MM.1S (cell line): ENCODE measurements around the gene PLEKHH2.

Experiments
- DNase-seq: peaks from one replicate; pipeline ENCODE4 v3.0.0-alpha.2; 2015
- H2AFZ ChIP-seq: fragments of 300-600 bp; sonication (generic); 2 replicates; pipeline ENCODE4 v1.6.0; 2016; ENCODE audit warnings: antibody characterized with exemption, low read length
- H3F3A ChIP-seq: fragments of 300-600 bp; sonication (generic); 2 replicates; pipeline ENCODE4 v1.6.1; 2016; ENCODE audit warnings: mild to moderate bottlenecking, antibody characterized with exemption, low read length, moderate library complexity, mixed read lengths; ENCODE audit not compliant: insufficient read depth
- H3K27ac ChIP-seq: fragments of 300-600 bp; sonication (generic); 2 replicates; pipeline ENCODE4 v1.5.1; 2016; ENCODE audit warnings: mild to moderate bottlenecking, low read length
- H3K27me3 ChIP-seq: fragments of 300-600 bp; sonication (generic); replicated peaks from 2 replicates; pipeline ENCODE4 v1.6.0; 2016; ENCODE audit warnings: low read length; ENCODE audit not compliant: insufficient read depth
- H3K36me3 ChIP-seq: fragments of 300-600 bp; sonication (generic); replicated peaks from 2 replicates; pipeline ENCODE4 v1.6.1; 2016; ENCODE audit warnings: mild to moderate bottlenecking, low read length, mixed read lengths; ENCODE audit not compliant: insufficient read depth
- H3K4me1 ChIP-seq: fragments of 300-600 bp; sonication (generic); 2 replicates; pipeline ENCODE4 v1.6.1; 2016; ENCODE audit warnings: low read length, mixed read lengths
- H3K4me2 ChIP-seq: fragments of 300-600 bp; sonication (generic); 2 replicates; pipeline ENCODE4 v1.6.0; 2016; ENCODE audit warnings: low read depth, low read length
- H3K4me3 ChIP-seq: fragments of 300-600 bp; sonication (generic); 2 replicates; pipeline ENCODE4 v1.5.1; 2016; ENCODE audit warnings: low read length, mixed read lengths
- H3K79me2 ChIP-seq: fragments of 300-600 bp; sonication (generic); 2 replicates; pipeline ENCODE4 v1.6.1; 2016; ENCODE audit warnings: mixed run types, low read length, mixed read lengths
- H3K9ac ChIP-seq: fragments of 300-600 bp; sonication (generic); 2 replicates; pipeline ENCODE4 v1.6.1; 2016; ENCODE audit warnings: low read length, mixed read lengths
- H3K9me2 ChIP-seq: fragments of 300-600 bp; sonication (generic); replicated peaks from 2 replicates; pipeline ENCODE4 v1.6.1; 2016; ENCODE audit warnings: mild to moderate bottlenecking, low read length, mixed read lengths; ENCODE audit not compliant: insufficient read depth
- H3K9me3 ChIP-seq: fragments of 300-600 bp; sonication (generic); replicated peaks from 2 replicates; pipeline ENCODE4 v1.6.1; 2016; ENCODE audit warnings: mild to moderate bottlenecking, low read length, mixed read lengths; ENCODE audit not compliant: insufficient read depth
- H4K20me1 ChIP-seq: fragments of 300-600 bp; sonication (generic); 2 replicates; pipeline ENCODE4 v1.6.1; 2016; ENCODE audit warnings: mild to moderate bottlenecking, low read length, moderate library complexity, mixed read lengths; ENCODE audit not compliant: insufficient read depth
- EZH2 ChIP-seq: fragments of 300-600 bp; sonication (generic); optimal IDR thresholded peaks from 2 replicates; pipeline ENCODE3; 2017; ENCODE audit warnings: low read depth, mild to moderate bottlenecking, antibody characterized with exemption, low read length, mixed read lengths
- EZH2phosphoT487 ChIP-seq: fragments of 300-600 bp; sonication (generic); IDR thresholded peaks from 2 replicates; pipeline ENCODE4 v1.6.1; 2018; ENCODE audit warnings: antibody characterized with exemption, low read length
- TF ChIP-seq, protein P1 (sequence below): fragments of 300-600 bp; sonication (generic); IDR thresholded peaks from 2 replicates; pipeline ENCODE4 v1.5.1; 2016; ENCODE audit warnings: antibody characterized with exemption, low read length, mixed read lengths

The PLEKHH2 gene

DNA sequence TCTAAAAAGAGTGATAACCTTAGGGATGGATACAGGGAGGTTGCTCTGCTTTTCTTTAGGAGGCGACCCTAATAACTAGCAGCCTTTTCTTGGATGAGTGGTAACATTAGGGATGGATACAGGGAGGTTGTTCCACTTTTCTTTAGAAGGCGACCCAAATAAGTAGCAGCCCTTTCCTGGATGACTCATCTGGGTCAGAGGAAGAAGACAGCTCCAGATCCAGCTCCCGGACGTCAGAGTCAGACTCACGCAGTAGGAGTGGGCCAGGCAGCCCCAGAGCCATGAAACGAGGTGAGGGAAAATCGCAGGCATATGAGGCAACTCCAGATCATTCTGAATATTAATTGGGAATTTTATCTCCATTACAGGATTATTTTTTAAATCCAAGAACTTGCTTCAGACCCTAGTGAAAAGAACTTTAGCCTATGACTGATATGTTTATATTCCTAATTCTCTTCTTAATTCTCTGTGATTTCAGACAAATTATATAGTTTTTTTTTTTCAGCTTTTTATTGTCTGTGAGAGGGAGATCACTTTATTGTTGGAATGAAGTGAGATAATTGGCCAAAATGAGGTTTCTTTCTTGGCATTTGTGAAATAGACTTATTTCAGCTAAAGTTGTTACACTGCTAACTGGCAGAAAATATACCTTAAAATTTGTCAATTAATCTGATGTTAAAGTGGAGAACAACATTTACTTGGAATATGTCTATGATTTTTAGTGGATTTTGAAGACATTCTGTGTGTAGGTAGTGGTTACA is 70.4 kb downstream of the PLEKHH2 start:
- H3K4me2 ChIP-seq, result no peak overlapping the region
- no peaks in the 10 kb centered on the region for H4K20me1 ChIP-seq
- no peak for DNase-seq
- no peak overlapping the region for H2AFZ ChIP-seq
- no peak overlapping the region for H3K27ac ChIP-seq
- H3K79me2 ChIP-seq, result no peaks in the 10 kb centered on the region
- H3K36me3 ChIP-seq, result no peaks in the 10 kb centered on the region
- H3F3A ChIP-seq, result no peaks in the 10 kb centered on the region
- no peak overlapping the region for H3K9ac ChIP-seq
- H3K9me2 ChIP-seq, result no peaks in the 10 kb centered on the region
- no peaks in the 10 kb centered on the region for H3K9me3 ChIP-seq
- no peaks in the 10 kb centered on the region for H3K27me3 ChIP-seq
- TF ChIP-seq, protein P1, sequence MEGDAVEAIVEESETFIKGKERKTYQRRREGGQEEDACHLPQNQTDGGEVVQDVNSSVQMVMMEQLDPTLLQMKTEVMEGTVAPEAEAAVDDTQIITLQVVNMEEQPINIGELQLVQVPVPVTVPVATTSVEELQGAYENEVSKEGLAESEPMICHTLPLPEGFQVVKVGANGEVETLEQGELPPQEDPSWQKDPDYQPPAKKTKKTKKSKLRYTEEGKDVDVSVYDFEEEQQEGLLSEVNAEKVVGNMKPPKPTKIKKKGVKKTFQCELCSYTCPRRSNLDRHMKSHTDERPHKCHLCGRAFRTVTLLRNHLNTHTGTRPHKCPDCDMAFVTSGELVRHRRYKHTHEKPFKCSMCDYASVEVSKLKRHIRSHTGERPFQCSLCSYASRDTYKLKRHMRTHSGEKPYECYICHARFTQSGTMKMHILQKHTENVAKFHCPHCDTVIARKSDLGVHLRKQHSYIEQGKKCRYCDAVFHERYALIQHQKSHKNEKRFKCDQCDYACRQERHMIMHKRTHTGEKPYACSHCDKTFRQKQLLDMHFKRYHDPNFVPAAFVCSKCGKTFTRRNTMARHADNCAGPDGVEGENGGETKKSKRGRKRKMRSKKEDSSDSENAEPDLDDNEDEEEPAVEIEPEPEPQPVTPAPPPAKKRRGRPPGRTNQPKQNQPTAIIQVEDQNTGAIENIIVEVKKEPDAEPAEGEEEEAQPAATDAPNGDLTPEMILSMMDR, result no peak
- TF ChIP-seq EZH2, result no peak
- TF ChIP-seq EZH2phosphoT487, result no peak
- H3K4me1 ChIP-seq, result no peaks in the 10 kb centered on the region
- no peak overlapping the region for H3K4me3 ChIP-seq

DNA sequence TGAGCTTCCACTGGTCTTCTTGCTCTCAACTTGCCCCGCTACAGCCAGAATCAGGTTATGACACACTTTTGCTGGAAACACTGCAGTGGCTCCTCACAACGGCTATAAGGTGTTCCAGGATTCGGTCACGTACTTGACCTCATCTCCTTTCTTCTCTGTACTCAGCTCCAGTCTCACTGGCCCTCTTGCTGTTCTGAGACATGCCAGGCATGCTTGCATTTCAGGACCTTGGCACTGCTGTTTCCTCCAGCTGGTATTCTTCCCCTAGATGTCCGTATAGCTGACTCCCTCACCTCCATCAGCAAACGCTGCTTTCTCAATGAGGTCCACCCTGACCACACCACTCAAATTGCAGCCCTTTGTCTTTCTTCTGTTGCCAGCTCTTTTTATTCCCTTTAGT is 71.1 kb downstream of the PLEKHH2 start:
- Histone ChIP-seq H3K4me3 (no peak overlapping the region), H2AFZ (no peak overlapping the region), H3K9me2 (no peaks in the 10 kb centered on the region), H3K27ac (no peak overlapping the region), H3K4me2 (no peak overlapping the region), H3K79me2 (no peaks in the 10 kb centered on the region), H3F3A (no peaks in the 10 kb centered on the region), H3K36me3 (no peaks in the 10 kb centered on the region), H3K4me1 (no peaks in the 10 kb centered on the region), H3K9ac (no peak overlapping the region), H3K9me3 (no peaks in the 10 kb centered on the region), H3K27me3 (no peaks in the 10 kb centered on the region), H4K20me1 (no peaks in the 10 kb centered on the region)
- DNase-seq, result no peak
- TF ChIP-seq, protein P1, result no peak
- no peak for TF ChIP-seq EZH2

DNA sequence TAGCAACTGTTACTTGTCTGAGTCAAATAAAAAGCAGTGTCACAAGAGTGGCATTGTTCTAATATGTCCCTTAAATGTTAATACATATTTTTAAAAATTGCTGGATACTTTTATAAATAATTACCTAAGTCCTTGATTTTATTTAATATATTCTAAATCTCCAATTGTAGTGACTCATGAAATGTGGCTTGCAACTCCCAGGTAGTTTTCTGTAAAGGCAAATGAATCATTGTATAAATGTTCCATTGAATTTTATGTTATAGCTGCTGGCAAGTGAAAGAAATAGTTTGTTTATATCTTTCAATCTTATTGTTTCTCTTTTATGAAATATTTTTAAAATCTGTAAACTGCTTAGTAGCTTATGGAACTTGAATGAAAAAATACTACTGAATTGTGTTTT is 71.8 kb downstream of the PLEKHH2 start:
- no peaks in the 10 kb centered on the region for H3K36me3 ChIP-seq
- H3K9ac ChIP-seq, result no peak overlapping the region
- DNase-seq, result no peak
- H3K27me3 ChIP-seq, result no peaks in the 10 kb centered on the region
- no peaks in the 10 kb centered on the region for H3K79me2 ChIP-seq
- H3K4me2 ChIP-seq, result no peak overlapping the region
- H3K9me2 ChIP-seq, result no peaks in the 10 kb centered on the region
- TF ChIP-seq, protein P1, result no peak
- no peak for TF ChIP-seq EZH2
- TF ChIP-seq EZH2phosphoT487, result no peak
- H3K4me1 ChIP-seq, result no peaks in the 10 kb centered on the region
- H3F3A ChIP-seq, result no peaks in the 10 kb centered on the region
- H2AFZ ChIP-seq, result no peak overlapping the region
- H3K4me3 ChIP-seq, result no peak overlapping the region
- no peaks in the 10 kb centered on the region; the same call in 1 of the 2 replicates for H4K20me1 ChIP-seq
- H3K9me3 ChIP-seq, result no peaks in the 10 kb centered on the region
- H3K27ac ChIP-seq, result no peak overlapping the region
